Mucosa of gallbladder (tissue), 1 donor: ENCODE results near the gene GPR17. TPM values are rescaled to one million over a fixed set of nuclear protein-coding genes. Genes with fewer than 3 reads are reported as not detected.

ENCODE experiments used
- DNase-seq: peaks from one replicate; pipeline ENCODE4 v3.0.0-alpha.2; 2020; ENCODE audit warnings: low spot score
- total RNA-seq: library from RNA; stranded (reverse); gene quantifications from one replicate; pipeline ENCODE4 v1.2.1, GENCODE V29; 2021
- donor health status: DM: no; HTN: no; CAD: no.

Gene GPR17
- total RNA-seq, 1 donor from 2014 or later = 0.17 TPM

- DNase-seq = no peak
Measured at GRCh38 chr2:127614246-127614645, 31.7 kb upstream of the GPR17 start.

- no peak for DNase-seq
Measured at GRCh38 chr2:127614731-127615130, 31.2 kb upstream of the GPR17 start.

GRCh38 chr2:127615511-127616166, 30.3 kb upstream of the GPR17 start:
- no peak for DNase-seq

GRCh38 chr2:127618551-127619202, 27.3 kb upstream of the GPR17 start:
- DNase-seq = no peak

GRCh38 chr2:127619203-127619590, 26.8 kb upstream of the GPR17 start:
- no peak for DNase-seq

GRCh38 chr2:127619877-127620705, 25.9 kb upstream of the GPR17 start:
- DNase-seq = no peak

GRCh38 chr2:127620866-127621265, 25.1 kb upstream of the GPR17 start:
- no peak for DNase-seq

- DNase-seq = no peak
Measured at GRCh38 chr2:127621981-127622431, 23.9 kb upstream of the GPR17 start.

- no peak for DNase-seq
Measured at GRCh38 chr2:127622561-127623387, 23.2 kb upstream of the GPR17 start.

- no peak for DNase-seq
Measured at GRCh38 chr2:127623388-127624319, 22.3 kb upstream of the GPR17 start.

- DNase-seq = no peak
Measured at GRCh38 chr2:127624320-127624755, 21.6 kb upstream of the GPR17 start.

- no peak for DNase-seq
Measured at GRCh38 chr2:127624756-127625571, 21.0 kb upstream of the GPR17 start.

GRCh38 chr2:127625572-127625951, 20.4 kb upstream of the GPR17 start:
- DNase-seq = no peak

- no peak for DNase-seq
Measured at GRCh38 chr2:127626175-127626574, 19.8 kb upstream of the GPR17 start.

- no peak for DNase-seq
Measured at GRCh38 chr2:127626917-127627739, 18.8 kb upstream of the GPR17 start.

- DNase-seq = no peak
Measured at GRCh38 chr2:127627740-127628571, 18.0 kb upstream of the GPR17 start.

GRCh38 chr2:127628767-127629614, 17.0 kb upstream of the GPR17 start:
- DNase-seq = no peak
